Measurements from ENCODE around the gene OR4E2.

GRCh38 chr14:21711360-21711961 lies 57.8 kb downstream of the OR4E2 start:
- TF ChIP-seq POLR2AphosphoS5 (IDR thresholded peaks at IDR 0.05) (no peak), CTCF (IDR thresholded peaks at IDR 0.05) (peak; percentile 69 to 81 (median 75)), EP300 (IDR thresholded peaks at IDR 0.05; ENCODE audit: low read depth) (no peak)

All from transverse colon (tissue), 4 donors.